NCI-H1048 (cell line): ENCODE results near the gene ATRX.

Experiments
- DNase-seq: peaks from one replicate; lab custom pipeline; 2025; lab: John Stamatoyannopoulos, UW

The ATRX gene

DNA sequence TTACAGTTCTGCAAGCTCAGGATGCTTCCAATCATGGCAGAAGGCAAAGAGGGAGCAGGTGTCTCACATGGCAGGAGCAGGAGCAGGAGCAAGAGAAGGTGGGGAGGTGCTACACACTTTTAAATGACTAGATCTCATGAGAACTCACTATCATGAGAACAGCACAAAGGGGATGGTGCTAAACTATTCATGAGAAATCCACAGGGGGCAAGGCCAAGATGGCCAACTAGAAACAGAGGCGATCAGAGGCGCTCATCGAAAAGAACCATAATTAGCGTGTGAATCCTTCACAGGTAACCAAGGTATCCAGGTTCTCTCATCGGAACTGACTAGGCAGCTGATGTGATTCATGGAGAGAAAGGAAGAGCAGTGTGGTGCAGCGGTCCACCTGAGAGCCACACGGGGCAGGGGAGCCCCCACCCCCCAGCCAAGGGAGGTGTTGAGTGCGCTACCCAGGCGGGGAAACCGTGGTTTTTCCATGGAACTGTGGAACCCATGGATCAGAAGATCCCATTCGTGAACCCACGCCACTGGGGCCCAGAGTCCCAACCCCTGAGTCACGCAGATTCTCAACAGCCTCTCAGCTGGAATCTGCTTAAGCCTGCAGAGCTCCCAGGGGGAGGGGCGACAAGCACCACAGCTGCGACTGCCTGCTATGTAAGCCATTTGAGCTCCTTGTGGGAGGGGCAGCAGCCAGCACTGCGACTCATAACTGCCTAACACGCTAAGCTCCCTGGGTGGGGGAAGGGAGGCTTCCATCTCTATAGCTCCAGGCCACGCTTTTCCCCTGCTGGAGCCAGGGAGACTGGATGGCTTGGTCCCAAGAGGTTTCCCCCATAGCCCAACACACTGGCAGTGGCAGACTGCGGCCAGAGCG lies 292.1 kb downstream of the ATRX start:
- peak; percentile 0 for DNase-seq

DNA sequence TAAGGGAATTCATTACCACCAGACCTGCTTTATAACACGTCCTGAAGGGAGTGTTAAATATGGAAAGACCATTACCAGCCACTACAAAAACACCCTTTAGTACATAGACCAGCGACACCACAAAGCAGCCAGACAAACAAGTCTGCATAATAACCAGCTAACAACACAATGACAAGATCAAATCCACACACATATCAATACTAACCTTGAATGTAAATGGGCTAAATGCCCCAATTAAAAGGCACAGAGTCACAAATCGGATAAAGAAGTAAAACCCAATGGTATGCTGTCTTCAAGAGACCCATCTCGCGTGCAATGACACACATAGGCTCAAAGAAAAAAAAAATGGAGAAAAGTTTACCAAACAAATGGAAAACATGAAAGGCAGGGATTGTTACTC lies 302.0 kb downstream of the ATRX start:
- DNase-seq, result no peak

DNA sequence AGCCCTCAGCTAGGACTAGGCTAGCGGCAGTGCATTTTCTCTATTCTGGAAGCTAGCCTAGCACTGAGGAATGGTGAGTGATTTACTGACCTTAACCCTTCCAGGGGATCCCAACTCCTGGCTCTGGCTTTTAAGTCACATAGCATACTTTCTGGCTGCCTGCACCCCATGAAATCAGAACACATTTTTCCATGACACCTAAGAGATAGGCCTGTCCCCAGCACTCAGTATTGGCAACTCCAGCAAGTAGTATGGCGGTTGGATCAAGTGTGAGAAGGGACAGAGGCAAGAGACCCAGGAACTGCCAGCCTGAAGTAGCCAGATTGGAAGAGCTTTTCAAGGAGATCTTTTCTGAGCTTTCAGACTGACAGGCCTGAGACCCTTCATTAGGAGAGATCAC lies 330.6 kb downstream of the ATRX start:
- no peak for DNase-seq
